Parathyroid adenoma (tissue), 2 donors: ENCODE data around the gene ASB11.

Experiments
- H2AFZ ChIP-seq: fragments of 300-600 bp; sonication (generic); one replicate; pipeline ENCODE4 v1.7.0; 2017; ENCODE audit warnings: antibody characterized with exemption, mild to moderate bottlenecking
- H3K27ac ChIP-seq: fragments of 300-600 bp; sonication (generic); one replicate; pipeline ENCODE4 v1.7.0; 2017
- H3K27me3 ChIP-seq: fragments of 300-600 bp; sonication (generic); one replicate; pipeline ENCODE4 v1.7.0; 2017; ENCODE audit warnings: low read length; ENCODE audit not compliant: control insufficient read depth, insufficient read depth
- H3K36me3 ChIP-seq: fragments of 300-600 bp; sonication (generic); one replicate; pipeline ENCODE4 v1.7.0; 2017; ENCODE audit warnings: low read length; ENCODE audit not compliant: control insufficient read depth, insufficient read depth
- H3K4me1 ChIP-seq: fragments of 300-600 bp; sonication (generic); one replicate; pipeline ENCODE4 v1.7.0; 2017; ENCODE audit warnings: control low read depth
- H3K4me2 ChIP-seq: fragments of 300-600 bp; sonication (generic); one replicate; pipeline ENCODE4 v1.7.0; 2017; ENCODE audit warnings: low read length
- H3K4me3 ChIP-seq: fragments of 300-600 bp; sonication (generic); one replicate; pipeline ENCODE4 v1.7.0; 2017; ENCODE audit warnings: low read depth, low read length
- H3K79me2 ChIP-seq: fragments of 300-600 bp; sonication (generic); one replicate; pipeline ENCODE4 v1.7.0; 2017; ENCODE audit warnings: control low read depth
- H3K9ac ChIP-seq: fragments of 300-600 bp; sonication (generic); one replicate; pipeline ENCODE4 v1.7.0; 2017; ENCODE audit warnings: mild to moderate bottlenecking
- H3K9me3 ChIP-seq: fragments of 300-600 bp; sonication (generic); one replicate; pipeline ENCODE4 v1.7.0; 2017; ENCODE audit warnings: low read length; ENCODE audit not compliant: control insufficient read depth
- TF ChIP-seq, protein P1 (sequence below): fragments of 300-600 bp; sonication (generic); IDR thresholded peaks from one replicate; pipeline ENCODE4 v1.7.0; 2017; ENCODE audit warnings: antibody characterized with exemption, mild to moderate bottlenecking
- donor health status: primary hyperparathyroidism.

The ASB11 gene

GRCh38 chrX:15315509-15315908 is at the start of gene ASB11:
Gene ASB11 (minus strand): TSS chrX:15315640. CDS start chrX:15315605, 35 bp downstream.
- H3K27me3 ChIP-seq, result no peaks in the 10 kb centered on the region
- no peaks in the 10 kb centered on the region for H3K4me1 ChIP-seq
- TF ChIP-seq, protein P1, sequence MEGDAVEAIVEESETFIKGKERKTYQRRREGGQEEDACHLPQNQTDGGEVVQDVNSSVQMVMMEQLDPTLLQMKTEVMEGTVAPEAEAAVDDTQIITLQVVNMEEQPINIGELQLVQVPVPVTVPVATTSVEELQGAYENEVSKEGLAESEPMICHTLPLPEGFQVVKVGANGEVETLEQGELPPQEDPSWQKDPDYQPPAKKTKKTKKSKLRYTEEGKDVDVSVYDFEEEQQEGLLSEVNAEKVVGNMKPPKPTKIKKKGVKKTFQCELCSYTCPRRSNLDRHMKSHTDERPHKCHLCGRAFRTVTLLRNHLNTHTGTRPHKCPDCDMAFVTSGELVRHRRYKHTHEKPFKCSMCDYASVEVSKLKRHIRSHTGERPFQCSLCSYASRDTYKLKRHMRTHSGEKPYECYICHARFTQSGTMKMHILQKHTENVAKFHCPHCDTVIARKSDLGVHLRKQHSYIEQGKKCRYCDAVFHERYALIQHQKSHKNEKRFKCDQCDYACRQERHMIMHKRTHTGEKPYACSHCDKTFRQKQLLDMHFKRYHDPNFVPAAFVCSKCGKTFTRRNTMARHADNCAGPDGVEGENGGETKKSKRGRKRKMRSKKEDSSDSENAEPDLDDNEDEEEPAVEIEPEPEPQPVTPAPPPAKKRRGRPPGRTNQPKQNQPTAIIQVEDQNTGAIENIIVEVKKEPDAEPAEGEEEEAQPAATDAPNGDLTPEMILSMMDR, result no peak
- H3K9me3 ChIP-seq, result no peaks in the 10 kb centered on the region
- H3K36me3 ChIP-seq, result no peaks in the 10 kb centered on the region
- no peak within 1 kb of the TSS for H2AFZ ChIP-seq
- H3K9ac ChIP-seq, result no peak within 1 kb of the TSS
- no peak within 1 kb of the TSS for H3K4me3 ChIP-seq
- H3K79me2 ChIP-seq, result no peaks in the 10 kb centered on the region
- H3K4me2 ChIP-seq, result no peak within 1 kb of the TSS
- H3K27ac ChIP-seq, result no peak within 1 kb of the TSS

DNA sequence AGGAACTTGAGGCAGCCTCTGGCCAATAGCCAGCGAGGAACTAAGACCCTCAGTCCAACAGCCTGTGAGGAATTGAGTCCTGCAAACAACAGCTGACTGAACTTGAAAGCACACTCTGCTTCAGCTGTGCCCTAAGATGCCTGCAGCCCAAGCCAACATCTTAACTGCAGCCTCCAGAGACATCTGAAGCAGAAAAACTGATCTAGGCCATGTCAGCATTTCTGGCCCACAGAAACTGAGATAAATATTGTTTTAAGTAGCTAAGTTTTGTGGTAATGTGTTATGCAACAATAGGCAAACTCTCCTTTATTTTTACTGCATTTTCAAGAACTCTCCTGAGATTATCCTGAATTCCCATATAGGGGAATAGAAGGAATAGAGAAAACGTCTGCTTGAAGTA is 44.3 kb upstream of the ASB11 start:
- no peak overlapping the region for H3K4me3 ChIP-seq
- no peak overlapping the region for H2AFZ ChIP-seq
- no peak overlapping the region for H3K9ac ChIP-seq
- H3K4me1 ChIP-seq, result no peaks in the 10 kb centered on the region
- no peak overlapping the region for H3K4me2 ChIP-seq
- no peak overlapping the region for H3K27ac ChIP-seq
- H3K27me3 ChIP-seq, result no peaks in the 10 kb centered on the region
- H3K79me2 ChIP-seq, result no peaks in the 10 kb centered on the region
- no peaks in the 10 kb centered on the region for H3K9me3 ChIP-seq
- H3K36me3 ChIP-seq, result no peaks in the 10 kb centered on the region
- TF ChIP-seq, protein P1, result no peak

GRCh38 chrX:15358533-15358932 is 43.1 kb upstream of the ASB11 start:
- H3K9ac ChIP-seq, result no peak overlapping the region
- no peak overlapping the region for H3K4me2 ChIP-seq
- no peak overlapping the region for H2AFZ ChIP-seq
- no peak overlapping the region for H3K4me3 ChIP-seq
- H3K9me3 ChIP-seq, result no peaks in the 10 kb centered on the region
- H3K27ac ChIP-seq, result no peak overlapping the region
- H3K4me1 ChIP-seq, result no peaks in the 10 kb centered on the region
- TF ChIP-seq, protein P1, result no peak
- no peaks in the 10 kb centered on the region for H3K36me3 ChIP-seq
- H3K27me3 ChIP-seq, result no peaks in the 10 kb centered on the region
- no peaks in the 10 kb centered on the region for H3K79me2 ChIP-seq

DNA sequence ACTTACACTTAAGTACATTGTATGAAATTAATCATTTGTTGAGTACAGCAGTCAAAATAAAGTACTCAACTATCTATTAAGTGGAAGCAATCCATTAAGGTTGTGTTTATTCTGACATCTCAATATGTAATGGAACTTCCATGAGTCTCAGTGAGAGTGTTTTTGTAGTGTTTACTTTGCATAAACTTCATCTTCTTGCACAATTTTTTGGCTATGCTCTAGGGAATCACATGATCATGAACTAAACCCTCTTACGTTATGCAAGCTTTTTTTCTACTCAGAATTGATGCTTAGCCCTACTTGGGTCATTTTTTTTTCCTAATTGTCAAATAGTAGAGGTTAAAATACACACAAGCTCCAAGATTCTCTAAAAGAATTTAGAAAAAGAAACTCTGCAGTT is 41.0 kb upstream of the ASB11 start:
- no peak overlapping the region for H3K4me2 ChIP-seq
- H3K9ac ChIP-seq, result no peak overlapping the region
- no peak overlapping the region for H3K4me3 ChIP-seq
- H3K4me1 ChIP-seq, result no peaks in the 10 kb centered on the region
- no peaks in the 10 kb centered on the region for H3K79me2 ChIP-seq
- H3K9me3 ChIP-seq, result no peaks in the 10 kb centered on the region
- H2AFZ ChIP-seq, result no peak overlapping the region
- no peaks in the 10 kb centered on the region for H3K36me3 ChIP-seq
- no peaks in the 10 kb centered on the region for H3K27me3 ChIP-seq
- no peak overlapping the region for H3K27ac ChIP-seq
- TF ChIP-seq, protein P1, result no peak

DNA sequence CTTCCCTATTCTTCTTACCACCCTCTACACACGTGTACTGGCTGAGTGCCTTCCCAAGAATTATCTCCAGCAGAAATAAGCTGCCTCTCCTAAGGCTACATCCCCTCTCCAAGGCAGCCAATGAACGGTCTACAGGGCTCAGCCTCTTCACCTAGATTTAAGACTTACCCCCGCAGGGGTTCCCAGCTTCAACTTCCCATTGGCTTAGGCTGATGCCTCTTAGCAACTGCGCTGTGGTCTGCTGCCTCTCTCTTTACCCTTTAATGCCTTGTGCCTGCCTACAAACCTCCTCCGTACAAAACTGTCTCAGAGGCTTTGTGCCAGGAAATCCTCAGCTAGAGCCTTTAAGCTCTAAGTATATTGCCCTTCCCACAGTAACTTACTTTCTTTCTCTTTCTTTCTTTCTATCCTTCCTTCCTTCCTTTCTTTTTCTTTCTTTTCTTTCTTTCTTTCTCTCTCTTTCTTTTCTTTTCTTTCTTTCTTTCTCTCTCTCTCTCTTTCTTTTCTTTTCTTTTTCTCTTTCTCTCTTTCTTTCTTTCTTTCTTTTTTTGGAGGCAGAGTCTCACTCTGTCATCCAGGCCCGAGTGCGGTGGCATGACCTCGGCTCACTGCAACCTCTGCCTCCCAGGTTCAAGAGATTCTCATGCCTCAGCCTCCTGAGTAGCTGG is 35.0 kb upstream of the ASB11 start:
- TF ChIP-seq, protein P1, result no peak
- H3K36me3 ChIP-seq, result no peaks in the 10 kb centered on the region

More for the DNA sequence above, 35.0 kb upstream of the ASB11 start:
- Histone ChIP-seq H3K9me3 (no peaks in the 10 kb centered on the region), H3K4me2 (no peak overlapping the region), H3K27ac (no peak overlapping the region), H3K79me2 (no peaks in the 10 kb centered on the region), H3K4me3 (no peak overlapping the region), H3K9ac (no peak overlapping the region), H3K27me3 (no peaks in the 10 kb centered on the region), H2AFZ (no peak overlapping the region), H3K4me1 (no peaks in the 10 kb centered on the region)
